Retinal pigment epithelial cell (primary cell): ENCODE results near the gene TREML4.
"Not testable (repeated sequence)": the region's sequence is repeated elsewhere in the genome, so short reads cannot be mapped to it uniquely, and the experiment has no call there.

Experiments
- DNase-seq: peaks from one replicate; pipeline ENCODE4 v3.0.0-alpha.2; 2010; ENCODE audit warnings: low read depth
- H3K4me3 ChIP-seq: 2 replicates; pipeline ENCODE4 v1.5.1; 2011; ENCODE audit warnings: mild to moderate bottlenecking, low read length, control low read depth, moderate library complexity
- CTCF ChIP-seq: conservative IDR thresholded peaks from 2 replicates; pipeline ENCODE4 v1.5.1; 2011; ENCODE audit warnings: low read depth, low read length, control low read depth, inconsistent platforms

TREML4 gene

DNA sequence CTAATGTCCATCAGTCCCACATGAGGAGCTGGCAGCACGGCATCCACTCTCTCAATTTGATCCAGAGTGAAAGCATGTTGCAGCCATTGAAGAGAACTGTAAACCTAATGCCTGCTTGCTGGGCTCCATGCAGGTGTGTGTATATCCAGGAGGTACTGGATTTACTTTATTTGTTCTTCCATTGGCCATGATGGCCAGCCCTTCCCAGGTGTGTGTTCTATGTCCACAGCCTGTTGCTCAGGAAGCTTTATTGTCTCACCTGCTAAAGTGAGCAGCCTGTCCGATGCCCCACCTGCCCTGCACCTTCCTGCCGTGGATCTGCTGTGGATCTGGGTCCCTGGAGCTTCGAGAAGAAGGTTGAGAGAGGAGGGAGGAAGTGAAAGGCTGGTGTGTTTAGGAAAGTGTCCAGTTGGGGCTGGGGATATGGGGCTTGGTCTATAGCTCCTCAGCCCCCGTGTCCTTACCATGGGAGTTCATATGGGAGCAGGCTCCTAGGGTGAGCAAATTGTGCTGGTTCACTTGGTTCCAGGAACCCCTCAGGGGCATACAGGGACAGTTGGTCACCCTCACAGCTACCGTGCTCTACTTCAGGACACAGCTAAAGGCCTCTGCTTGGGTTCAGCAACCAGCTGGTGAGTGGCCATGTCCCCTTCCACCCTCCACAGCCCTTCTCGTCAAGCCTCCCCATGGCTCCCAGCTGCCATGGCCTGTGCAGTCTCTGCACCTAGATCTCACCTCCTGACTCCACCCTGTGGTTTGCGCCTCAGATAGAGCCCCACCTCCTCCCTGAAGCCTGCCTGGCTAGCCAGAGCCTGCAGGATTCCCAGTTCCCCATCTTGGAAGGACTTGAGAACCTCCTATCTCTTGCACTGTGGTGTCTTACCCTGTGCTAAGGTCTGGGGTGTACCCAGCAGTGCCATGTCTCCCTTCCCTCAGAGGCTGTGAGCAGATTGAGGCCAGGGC, 39.9 kb upstream of the TREML4 start:
- no peak for DNase-seq
- TF ChIP-seq CTCF = no peak
- no peak overlapping the region for H3K4me3 ChIP-seq

GRCh38 chr6:41189046-41189445, 39.1 kb upstream of the TREML4 start:
- not testable (repeated sequence) for DNase-seq

GRCh38 chr6:41189967-41190366, 38.2 kb upstream of the TREML4 start:
- TF ChIP-seq CTCF = no peak
- no peak overlapping the region for H3K4me3 ChIP-seq
- no peak for DNase-seq

More at GRCh38 chr6:41189046-41189445, 39.1 kb upstream of the TREML4 start:
- not testable (repeated sequence) for H3K4me3 ChIP-seq

- TF ChIP-seq CTCF = no peak
- H3K4me3 ChIP-seq = no peak overlapping the region
- no peak for DNase-seq
Observed at GRCh38 chr6:41190791-41191190, 37.4 kb upstream of the TREML4 start.

DNA sequence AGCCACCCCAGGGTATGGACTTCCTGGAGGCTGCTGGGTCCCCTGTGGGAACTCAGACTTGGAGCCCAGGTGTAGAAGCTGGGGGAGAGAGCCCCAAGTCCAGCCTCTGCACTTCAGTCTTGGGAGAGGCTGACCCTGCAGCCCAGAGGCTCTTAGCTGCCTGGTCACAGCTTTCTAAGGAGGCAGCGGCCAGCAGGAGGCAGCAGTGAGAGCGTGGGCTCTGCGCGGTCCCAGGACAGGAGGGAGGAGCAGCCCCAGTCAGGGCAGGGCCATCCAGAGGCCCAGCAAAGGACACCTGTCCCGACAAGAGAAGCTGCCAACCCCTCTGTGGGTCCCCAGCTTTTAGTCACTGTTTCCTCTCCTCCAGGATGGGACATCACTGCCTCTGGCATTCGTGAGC, 36.6 kb upstream of the TREML4 start:
- H3K4me3 ChIP-seq = no peak overlapping the region
- TF ChIP-seq CTCF = peak; percentile 77
- DNase-seq = no peak

- no peak for DNase-seq
- H3K4me3 ChIP-seq = no peak overlapping the region
- TF ChIP-seq CTCF = no peak
Observed at GRCh38 chr6:41193171-41193734, 34.9 kb upstream of the TREML4 start.

- DNase-seq = no peak
- TF ChIP-seq CTCF = no peak
- no peak overlapping the region for H3K4me3 ChIP-seq
Observed at GRCh38 chr6:41193884-41194283, 34.3 kb upstream of the TREML4 start.
